ENCODE measurements around the gene TAGLN3. TPM values are rescaled to one million over a fixed set of nuclear protein-coding genes. Genes with fewer than 3 reads are reported as not detected.

Gene TAGLN3
- polyA plus RNA-seq, 3 donors, result 0.06 to 1.7 TPM; not detected in 1

GRCh38 chr3:112002096-112002971, 3.6 kb downstream of the TAGLN3 start:
- no peak overlapping the region for H3K27ac ChIP-seq (ENCODE audit: low read depth, low read length)
- WGBS, 3 donors, result 68 to 77% (median 72%) methylated on average over 8 of the region's 8 CpGs

GRCh38 chr3:112003321-112004080, 4.8 kb downstream of the TAGLN3 start:
- H3K27ac ChIP-seq (ENCODE audit: low read depth, low read length), result no peak overlapping the region
- 77 to 95% (median 94%) methylated on average over 4 of the region's 4 CpGs for WGBS, 3 donors

- WGBS, 3 donors, result 66 to 83% (median 79%) methylated on average over 2 of the region's 2 CpGs
- H3K27ac ChIP-seq (ENCODE audit: low read depth, low read length), result no peak overlapping the region
Observed at GRCh38 chr3:112004187-112004586, 5.5 kb downstream of the TAGLN3 start.

- no peak overlapping the region for H3K27ac ChIP-seq (ENCODE audit: low read depth, low read length)
- WGBS, 3 donors, result 87 to 94% (median 92%) methylated on average over 2 of the region's 2 CpGs
Observed at GRCh38 chr3:112004669-112005068, 5.9 kb downstream of the TAGLN3 start.

GRCh38 chr3:112005091-112005672, 6.5 kb downstream of the TAGLN3 start:
- WGBS, 3 donors, result 69 to 84% (median 71%) methylated on average over 4 of the region's 4 CpGs
- H3K27ac ChIP-seq (ENCODE audit: low read depth, low read length), result no peak overlapping the region

GRCh38 chr3:112007633-112008032, 8.9 kb downstream of the TAGLN3 start:
- 13 to 39% (median 17%) methylated on average over 1 of the region's 1 CpG for WGBS, 3 donors
- H3K27ac ChIP-seq (ENCODE audit: low read depth, low read length), result no peak overlapping the region

GRCh38 chr3:112009670-112010069, 10.9 kb downstream of the TAGLN3 start:
- no peak overlapping the region for H3K27ac ChIP-seq (ENCODE audit: low read depth, low read length)
- 77 to 82% (median 82%) methylated on average over 2 of the region's 2 CpGs for WGBS, 3 donors

- 67 to 71% (median 70%) methylated on average over 3 of the region's 3 CpGs for WGBS, 3 donors
- no peak overlapping the region for H3K27ac ChIP-seq (ENCODE audit: low read depth, low read length)
Observed at GRCh38 chr3:112010636-112011035, 11.9 kb downstream of the TAGLN3 start.

GRCh38 chr3:112011376-112011940, 12.7 kb downstream of the TAGLN3 start:
- H3K27ac ChIP-seq (ENCODE audit: low read depth, low read length), result no peak overlapping the region
- WGBS, 3 donors, result 79 to 86% (median 83%) methylated on average over 6 of the region's 6 CpGs

GRCh38 chr3:112012205-112012992, 13.7 kb downstream of the TAGLN3 start:
- H3K27ac ChIP-seq (ENCODE audit: low read depth, low read length), result no peak overlapping the region
- WGBS, 3 donors, result 44 to 55% (median 54%) methylated on average over 6 of the region's 6 CpGs

GRCh38 chr3:112013058-112013783, 14.5 kb downstream of the TAGLN3 start:
- H3K27ac ChIP-seq (ENCODE audit: low read depth, low read length), result no peak overlapping the region
- 34 to 44% (median 40%) methylated on average over 19 of the region's 19 CpGs for WGBS, 3 donors

GRCh38 chr3:112013784-112014143, 15.0 kb downstream of the TAGLN3 start:
- H3K27ac ChIP-seq (ENCODE audit: low read depth, low read length), result no peak overlapping the region
- 57 to 64% (median 57%) methylated on average over 5 of the region's 5 CpGs for WGBS, 3 donors

GRCh38 chr3:112017091-112017490, 18.4 kb downstream of the TAGLN3 start:
- H3K27ac ChIP-seq (ENCODE audit: low read depth, low read length), result no peak overlapping the region

GRCh38 chr3:112018712-112019111, 20.0 kb downstream of the TAGLN3 start:
- WGBS, 3 donors, result 87 to 97% (median 96%) methylated on average over 4 of the region's 4 CpGs
- H3K27ac ChIP-seq (ENCODE audit: low read depth, low read length), result no peak overlapping the region

GRCh38 chr3:112019716-112020115, 21.0 kb downstream of the TAGLN3 start:
- H3K27ac ChIP-seq (ENCODE audit: low read depth, low read length), result no peak overlapping the region
- WGBS, 3 donors, result 72 to 80% (median 77%) methylated on average over 1 of the region's 1 CpG

- H3K27ac ChIP-seq (ENCODE audit: low read depth, low read length), result no peak overlapping the region
- 78 to 89% (median 79%) methylated on average over 1 of the region's 1 CpG for WGBS, 3 donors
Observed at GRCh38 chr3:112020674-112021085, 22.0 kb downstream of the TAGLN3 start.

- 91 to 93% (median 91%) methylated on average over 4 of the region's 4 CpGs for WGBS, 3 donors
- no peak overlapping the region for H3K27ac ChIP-seq (ENCODE audit: low read depth, low read length)
Observed at GRCh38 chr3:112027142-112027541, 28.4 kb downstream of the TAGLN3 start.

GRCh38 chr3:112027826-112028225, 29.1 kb downstream of the TAGLN3 start:
- H3K27ac ChIP-seq (ENCODE audit: low read depth, low read length), result no peak overlapping the region
- 58 to 66% (median 66%) methylated on average over 4 of the region's 4 CpGs for WGBS, 3 donors
